NB4 (cell line): ENCODE data around the gene IL2RA.

Experiments used
- MAX ChIP-seq: IDR thresholded peaks from 2 replicates; pipeline ENCODE4 v1.6.1; 2011; ENCODE audit warnings: low read depth, low read length
- MYC ChIP-seq: IDR thresholded peaks from 2 replicates; pipeline ENCODE4 v1.6.1; 2011; ENCODE audit warnings: low read depth, low read length
- POLR2A ChIP-seq: IDR thresholded peaks from 2 replicates; pipeline ENCODE4 v1.6.1; 2011; ENCODE audit warnings: mild to moderate bottlenecking; ENCODE audit not compliant: insufficient read length; ENCODE audit errors: extremely low read depth
- TF ChIP-seq, protein P1 (sequence below): IDR thresholded peaks from one replicate; pipeline ENCODE4 v1.5.1; 2012; ENCODE audit warnings: low read depth, low read length

DNA sequence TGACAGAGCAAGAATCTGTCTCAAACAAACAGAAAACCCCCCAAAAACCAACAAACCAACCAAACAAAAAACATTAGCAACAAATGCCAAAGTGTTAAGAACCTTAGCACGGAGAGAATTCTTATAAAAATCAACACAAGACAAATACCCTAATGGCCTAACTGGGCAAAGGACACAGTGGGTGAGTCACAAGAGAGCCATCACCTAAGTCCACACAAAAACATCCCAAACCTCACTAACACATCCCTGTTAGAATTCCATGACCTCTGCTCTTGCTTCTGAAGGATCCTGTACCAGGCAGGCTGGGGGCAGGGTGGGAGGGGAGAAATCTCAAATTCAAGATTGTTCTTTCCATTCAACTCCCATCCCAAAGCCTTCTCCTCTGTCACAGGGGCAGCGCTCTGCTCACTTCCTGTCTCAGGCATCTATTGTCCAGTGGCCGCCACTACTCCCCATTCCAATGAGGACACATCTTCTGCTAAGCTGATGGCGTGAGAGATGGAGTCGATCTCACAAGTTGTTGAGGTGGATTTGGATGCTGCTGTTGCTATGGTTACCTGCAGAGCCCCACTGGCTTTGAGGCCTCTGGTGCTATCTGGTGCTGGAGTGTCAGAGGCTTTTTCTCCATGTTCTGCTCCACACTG is 94.0 kb downstream of the IL2RA start:
- TF ChIP-seq, protein P1, sequence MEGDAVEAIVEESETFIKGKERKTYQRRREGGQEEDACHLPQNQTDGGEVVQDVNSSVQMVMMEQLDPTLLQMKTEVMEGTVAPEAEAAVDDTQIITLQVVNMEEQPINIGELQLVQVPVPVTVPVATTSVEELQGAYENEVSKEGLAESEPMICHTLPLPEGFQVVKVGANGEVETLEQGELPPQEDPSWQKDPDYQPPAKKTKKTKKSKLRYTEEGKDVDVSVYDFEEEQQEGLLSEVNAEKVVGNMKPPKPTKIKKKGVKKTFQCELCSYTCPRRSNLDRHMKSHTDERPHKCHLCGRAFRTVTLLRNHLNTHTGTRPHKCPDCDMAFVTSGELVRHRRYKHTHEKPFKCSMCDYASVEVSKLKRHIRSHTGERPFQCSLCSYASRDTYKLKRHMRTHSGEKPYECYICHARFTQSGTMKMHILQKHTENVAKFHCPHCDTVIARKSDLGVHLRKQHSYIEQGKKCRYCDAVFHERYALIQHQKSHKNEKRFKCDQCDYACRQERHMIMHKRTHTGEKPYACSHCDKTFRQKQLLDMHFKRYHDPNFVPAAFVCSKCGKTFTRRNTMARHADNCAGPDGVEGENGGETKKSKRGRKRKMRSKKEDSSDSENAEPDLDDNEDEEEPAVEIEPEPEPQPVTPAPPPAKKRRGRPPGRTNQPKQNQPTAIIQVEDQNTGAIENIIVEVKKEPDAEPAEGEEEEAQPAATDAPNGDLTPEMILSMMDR, result no peak
- no peak for TF ChIP-seq MAX
- TF ChIP-seq POLR2A, result no peak
- no peak for TF ChIP-seq MYC
